DOHH2 (cell line): ENCODE measurements around the gene FAM177A1.

ENCODE experiments used
- H3F3A ChIP-seq: fragments of 200-600 bp; sonication (generic), shearing (Covaris generic); 2 replicates; pipeline ENCODE4 v1.6.0; 2016; ENCODE audit warnings: antibody characterized with exemption, mild to moderate bottlenecking; ENCODE audit not compliant: control insufficient read depth, insufficient read depth
- H3K27ac ChIP-seq: fragments of 200-600 bp; sonication (generic); 2 replicates; pipeline ENCODE4 v1.5.1; 2014; ENCODE audit warnings: low read depth, mild to moderate bottlenecking, low read length, moderate library complexity
- H3K27me3 ChIP-seq: fragments of 200-600 bp; sonication (generic); 2 replicates; pipeline ENCODE4 v1.6.1; 2014; ENCODE audit warnings: mild to moderate bottlenecking, low read length, mixed read lengths; ENCODE audit not compliant: control insufficient read depth
- H3K36me3 ChIP-seq: fragments of 200-600 bp; sonication (generic); 2 replicates; pipeline ENCODE4 v1.6.1; 2014; ENCODE audit warnings: mild to moderate bottlenecking, low read length, moderate library complexity, mixed read lengths; ENCODE audit not compliant: control insufficient read depth
- H3K4me1 ChIP-seq: fragments of 200-600 bp; sonication (generic); 2 replicates; pipeline ENCODE4 v1.6.1; 2014; ENCODE audit warnings: mild to moderate bottlenecking, low read length, mixed read lengths; ENCODE audit not compliant: control insufficient read depth
- H3K4me2 ChIP-seq: fragments of 200-600 bp; sonication (generic); 2 replicates; pipeline ENCODE4 v1.6.0; 2014; ENCODE audit warnings: mild to moderate bottlenecking, low read length, moderate library complexity
- H3K4me3 ChIP-seq: fragments of 200-600 bp; sonication (generic); 2 replicates; pipeline ENCODE4 v1.5.1; 2014; ENCODE audit warnings: mild to moderate bottlenecking, low read length, mixed read lengths
- H3K79me2 ChIP-seq: fragments of 200-600 bp; sonication (generic); 2 replicates; pipeline ENCODE4 v1.6.1; 2014; ENCODE audit warnings: mild to moderate bottlenecking, low read length, mixed read lengths; ENCODE audit not compliant: control insufficient read depth
- H3K9me2 ChIP-seq: fragments of 200-600 bp; sonication (generic); replicated peaks from 2 replicates; pipeline ENCODE4 v1.6.1; 2014; ENCODE audit warnings: mild to moderate bottlenecking, low read length, mixed read lengths; ENCODE audit not compliant: control insufficient read depth
- H3K9me3 ChIP-seq: fragments of 200-600 bp; sonication (generic); 2 replicates; pipeline ENCODE4 v1.6.1; 2014; ENCODE audit warnings: antibody characterized with exemption, low read length, mixed read lengths; ENCODE audit not compliant: control insufficient read depth, insufficient read depth
- H4K20me1 ChIP-seq: fragments of 200-600 bp; sonication (generic); 2 replicates; pipeline ENCODE4 v1.6.0; 2014; ENCODE audit warnings: low read depth, mild to moderate bottlenecking, antibody characterized with exemption, low read length, moderate library complexity; ENCODE audit not compliant: control insufficient read depth, insufficient read depth
- EZH2phosphoT487 ChIP-seq: fragments of 200-600 bp; sonication (generic); IDR thresholded peaks from 2 replicates; pipeline ENCODE4 v1.6.1; 2017; ENCODE audit warnings: borderline replicate concordance, mild to moderate bottlenecking, antibody characterized with exemption, low read length, moderate library complexity, mixed read lengths
- TF ChIP-seq, protein P1 (sequence below): fragments of 200-600 bp; sonication (generic); IDR thresholded peaks from one replicate; pipeline ENCODE4 v1.5.1; 2014; ENCODE audit warnings: antibody characterized with exemption, mild to moderate bottlenecking, low read depth, low read length; ENCODE audit not compliant: poor library complexity, severe bottlenecking

Gene FAM177A1

GRCh38 chr14:35068238-35069012 is 22.4 kb downstream of the FAM177A1 start:
- Histone ChIP-seq H3K4me3 (no peak overlapping the region), H3F3A (no peaks in the 10 kb centered on the region), H3K79me2 (no peaks in the 10 kb centered on the region), H3K9me3 (no peaks in the 10 kb centered on the region), H3K27me3 (no peaks in the 10 kb centered on the region), H3K36me3 (no peaks in the 10 kb centered on the region), H3K4me1 (peaks cover 19% of the 10 kb centered on the region), H3K4me2 (no peak overlapping the region), H3K9me2 (no peaks in the 10 kb centered on the region), H3K27ac (no peak overlapping the region), H4K20me1 (no peaks in the 10 kb centered on the region)
- TF ChIP-seq EZH2phosphoT487, result no peak
- TF ChIP-seq, protein P1, sequence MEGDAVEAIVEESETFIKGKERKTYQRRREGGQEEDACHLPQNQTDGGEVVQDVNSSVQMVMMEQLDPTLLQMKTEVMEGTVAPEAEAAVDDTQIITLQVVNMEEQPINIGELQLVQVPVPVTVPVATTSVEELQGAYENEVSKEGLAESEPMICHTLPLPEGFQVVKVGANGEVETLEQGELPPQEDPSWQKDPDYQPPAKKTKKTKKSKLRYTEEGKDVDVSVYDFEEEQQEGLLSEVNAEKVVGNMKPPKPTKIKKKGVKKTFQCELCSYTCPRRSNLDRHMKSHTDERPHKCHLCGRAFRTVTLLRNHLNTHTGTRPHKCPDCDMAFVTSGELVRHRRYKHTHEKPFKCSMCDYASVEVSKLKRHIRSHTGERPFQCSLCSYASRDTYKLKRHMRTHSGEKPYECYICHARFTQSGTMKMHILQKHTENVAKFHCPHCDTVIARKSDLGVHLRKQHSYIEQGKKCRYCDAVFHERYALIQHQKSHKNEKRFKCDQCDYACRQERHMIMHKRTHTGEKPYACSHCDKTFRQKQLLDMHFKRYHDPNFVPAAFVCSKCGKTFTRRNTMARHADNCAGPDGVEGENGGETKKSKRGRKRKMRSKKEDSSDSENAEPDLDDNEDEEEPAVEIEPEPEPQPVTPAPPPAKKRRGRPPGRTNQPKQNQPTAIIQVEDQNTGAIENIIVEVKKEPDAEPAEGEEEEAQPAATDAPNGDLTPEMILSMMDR, result no peak

DNA sequence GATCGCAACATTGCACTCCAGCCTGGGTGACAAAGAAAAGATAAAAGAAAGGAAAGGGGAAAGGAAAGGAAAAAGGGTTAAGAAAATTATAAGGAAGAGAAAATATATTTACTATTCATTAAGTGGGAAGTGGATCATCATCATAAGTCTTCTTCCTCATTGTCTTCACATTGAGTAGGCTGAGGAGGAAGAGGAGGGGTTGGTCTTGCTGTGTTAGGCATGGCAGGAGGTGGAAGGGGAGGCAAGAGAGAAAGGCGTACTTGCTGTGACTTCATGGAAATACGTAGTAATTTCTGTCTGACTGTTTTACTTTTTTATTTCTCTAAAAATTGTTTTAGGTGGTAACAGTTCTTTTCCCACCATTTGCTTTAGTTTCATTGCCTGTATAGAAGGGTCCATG is 26.2 kb downstream of the FAM177A1 start:
- Histone ChIP-seq H4K20me1 (no peaks in the 10 kb centered on the region), H3K4me2 (no peak overlapping the region), H3K27ac (no peak overlapping the region), H3K4me1 (peaks cover 18% of the 10 kb centered on the region), H3K9me2 (no peaks in the 10 kb centered on the region), H3K4me3 (no peak overlapping the region), H3K79me2 (no peaks in the 10 kb centered on the region), H3K36me3 (no peaks in the 10 kb centered on the region), H3K27me3 (no peaks in the 10 kb centered on the region), H3K9me3 (no peaks in the 10 kb centered on the region), H3F3A (no peaks in the 10 kb centered on the region)
- TF ChIP-seq, protein P1, result no peak
- TF ChIP-seq EZH2phosphoT487, result no peak

DNA sequence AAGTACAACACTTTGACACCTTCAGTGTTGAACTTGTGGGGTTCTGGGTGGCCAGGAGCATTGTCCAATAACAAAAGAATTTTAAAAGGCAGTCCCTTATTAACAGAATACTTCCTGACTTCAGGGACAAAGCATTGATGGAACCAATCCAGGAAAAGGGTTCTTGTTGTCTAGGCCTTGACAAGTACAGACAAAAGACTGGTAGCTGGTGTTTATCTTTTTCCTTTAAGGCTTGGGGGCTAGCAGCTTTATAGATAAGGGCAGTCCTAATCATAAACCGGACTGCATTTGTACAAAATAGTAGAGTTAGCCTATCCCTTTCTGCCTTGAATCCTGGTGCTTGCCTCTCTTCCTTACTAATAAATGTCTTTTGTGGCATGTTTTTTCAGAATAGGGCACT is 27.4 kb downstream of the FAM177A1 start:
- no peak overlapping the region for H3K4me2 ChIP-seq
- H3K9me3 ChIP-seq, result no peaks in the 10 kb centered on the region
- no peak for TF ChIP-seq EZH2phosphoT487
- TF ChIP-seq, protein P1, result no peak
- no peaks in the 10 kb centered on the region for H3K36me3 ChIP-seq
- H3K79me2 ChIP-seq, result no peaks in the 10 kb centered on the region
- H3F3A ChIP-seq, result no peaks in the 10 kb centered on the region
- no peaks in the 10 kb centered on the region for H3K9me2 ChIP-seq
- no peaks in the 10 kb centered on the region for H3K27me3 ChIP-seq
- no peak overlapping the region for H3K27ac ChIP-seq
- peaks cover 13% of the 10 kb centered on the region for H3K4me1 ChIP-seq
- no peak overlapping the region for H3K4me3 ChIP-seq
- H4K20me1 ChIP-seq, result no peaks in the 10 kb centered on the region
